NB4 (cell line): Measurements from ENCODE around the gene ARHGEF9.
"Not testable (repeated sequence)": the region's sequence is repeated elsewhere in the genome, so short reads cannot be mapped to it uniquely, and the experiment has no call there.

Experiments used
- DNase-seq: peaks from one replicate; pipeline ENCODE4 v3.0.0; 2010; ENCODE audit warnings: low read depth
- H3K4me3 ChIP-seq: one replicate; pipeline ENCODE4 v1.5.1; 2011; ENCODE audit warnings: mild to moderate bottlenecking, low read depth, low read length, moderate library complexity
- CTCF ChIP-seq: IDR thresholded peaks from one replicate; pipeline ENCODE4 v1.5.1; 2012; ENCODE audit warnings: low read depth, low read length
- MAX ChIP-seq: IDR thresholded peaks from 2 replicates; pipeline ENCODE4 v1.6.1; 2011; ENCODE audit warnings: low read depth, low read length
- MYC ChIP-seq: IDR thresholded peaks from 2 replicates; pipeline ENCODE4 v1.6.1; 2011; ENCODE audit warnings: low read depth, low read length
- POLR2A ChIP-seq: IDR thresholded peaks from 2 replicates; pipeline ENCODE4 v1.6.1; 2011; ENCODE audit warnings: mild to moderate bottlenecking; ENCODE audit not compliant: insufficient read length; ENCODE audit errors: extremely low read depth

The ARHGEF9 gene

GRCh38 chrX:63809173-63809572, 24.2 kb upstream of the ARHGEF9 start:
- no peak for DNase-seq
- TF ChIP-seq POLR2A (no peak), MYC (no peak)
- no peak overlapping the region for H3K4me3 ChIP-seq

GRCh38 chrX:63795406-63795805, 10.4 kb upstream of the ARHGEF9 start:
- not testable (repeated sequence) for H3K4me3 ChIP-seq, DNase-seq

GRCh38 chrX:63785708-63786040, 660 bp upstream of the ARHGEF9 start:
- TF ChIP-seq CTCF, result no peak
- no peak for TF ChIP-seq POLR2A
- no peak for TF ChIP-seq MAX
- TF ChIP-seq MYC, result no peak
- no peak for DNase-seq
- no peak overlapping the region for H3K4me3 ChIP-seq

GRCh38 chrX:63784346-63784901, 590 bp downstream of the ARHGEF9 start:
- no peak overlapping the region for H3K4me3 ChIP-seq

GRCh38 chrX:63782515-63782914, 2.5 kb downstream of the ARHGEF9 start:
- DNase-seq, result no peak
- TF ChIP-seq MYC (no peak), MAX (no peak), POLR2A (no peak)
- H3K4me3 ChIP-seq, result no peak overlapping the region

More at GRCh38 chrX:63784346-63784901, 590 bp downstream of the ARHGEF9 start:
- TF ChIP-seq MAX (no peak), POLR2A (no peak), MYC (no peak), CTCF (no peak)
- DNase-seq, result no peak

GRCh38 chrX:63768760-63769159, 16.3 kb downstream of the ARHGEF9 start:
- no peak for DNase-seq
- no peak overlapping the region for H3K4me3 ChIP-seq
- TF ChIP-seq MAX (no peak), CTCF (no peak)

- H3K4me3 ChIP-seq, result no peak overlapping the region
- no peak for DNase-seq
- no peak for TF ChIP-seq POLR2A
- TF ChIP-seq CTCF, result no peak
- no peak for TF ChIP-seq MYC
- no peak for TF ChIP-seq MAX
Measured at GRCh38 chrX:63765712-63766111, 19.3 kb downstream of the ARHGEF9 start.
